ENCODE measurements around the gene PTPN5.
"Not testable (repeated sequence)": the region's sequence is repeated elsewhere in the genome, so short reads cannot be mapped to it uniquely, and the experiment has no call there.

Gene PTPN5

GRCh38 chr11:18684267-18684666, 107.3 kb downstream of the PTPN5 start:
- DNase-seq (ENCODE audit: low read depth, low spot score), result no peak

GRCh38 chr11:18682466-18682865, 109.1 kb downstream of the PTPN5 start:
- no peak for DNase-seq (ENCODE audit: low read depth, low spot score)

GRCh38 chr11:18681949-18682348, 109.6 kb downstream of the PTPN5 start:
- DNase-seq (ENCODE audit: low read depth, low spot score), result not testable (repeated sequence)
